ENCODE data around the gene PLA1A.

- TF ChIP-seq CTCF (IDR thresholded peaks at IDR 0.05) (no peak), POLR2A (IDR thresholded peaks at IDR 0.05) (no peak)
Measured at GRCh38 chr3:119647171-119647570, 49.5 kb downstream of the PLA1A start.
